ENCODE measurements around the gene SEL1L3.

- TF ChIP-seq POLR2A (IDR thresholded peaks at IDR 0.05; ENCODE audit: low read length) (no peak), GATA1 (IDR thresholded peaks at IDR 0.05; ENCODE audit: low read depth, low read length) (no peak)
Observed at GRCh38 chr4:25757452-25757851, 105.3 kb downstream of the SEL1L3 start.
